HG03460 (cell line): Measurements from ENCODE around the gene RNF167.
A peak's percentile ranks its signal among the peaks of the same experiment; 100 is the strongest.

ENCODE experiments used
- ATAC-seq: cut with Tn5 transposase; IDR thresholded peaks from one replicate; pipeline ENCODE4 v1.9.1; 2021; ENCODE audit not compliant: unreplicated experiment

RNF167 gene

GRCh38 chr17:4937553-4937952 lies 2.5 kb upstream of the RNF167 start:
- ATAC-seq: no peak

DNA sequence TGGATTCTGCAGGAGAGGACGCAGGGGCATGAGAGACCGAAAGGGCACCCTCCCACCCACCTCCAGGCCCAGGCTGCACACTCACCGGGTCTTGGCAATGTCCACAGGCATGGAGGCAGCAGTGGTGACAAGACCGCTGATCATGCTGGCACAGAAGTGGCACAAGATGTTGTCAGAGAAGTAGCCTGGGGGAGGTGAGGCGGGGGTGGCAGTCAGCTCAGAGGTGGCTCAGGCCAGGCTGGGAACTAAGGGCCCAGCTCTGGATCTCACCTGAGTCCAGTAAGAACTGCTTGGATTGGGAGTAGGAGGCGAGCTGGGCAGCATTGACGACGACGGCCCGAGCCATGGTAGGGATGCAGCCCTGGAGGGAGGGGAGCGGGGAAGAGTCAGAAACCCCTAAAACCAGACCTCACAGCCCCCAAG lies 2.0 kb upstream of the RNF167 start:
- no peak for ATAC-seq

- ATAC-seq: no peak
These were observed 1.2 kb upstream of the RNF167 start for GRCh38 chr17:4938688-4939545.

DNA sequence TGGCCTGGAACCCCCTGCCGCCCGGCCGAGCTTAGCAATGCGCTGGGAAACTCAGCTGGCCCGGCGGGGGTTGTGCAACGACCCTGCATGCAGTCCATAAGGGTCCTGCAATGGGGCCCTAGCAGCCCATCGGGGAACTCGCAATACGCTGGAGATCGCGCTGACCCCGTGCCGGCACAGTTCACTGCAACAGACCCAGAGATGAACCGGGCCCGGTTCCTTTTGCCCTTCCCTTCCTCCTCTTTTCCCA lies 597 bp upstream of the RNF167 start:
- ATAC-seq: peak; percentile 17

DNA sequence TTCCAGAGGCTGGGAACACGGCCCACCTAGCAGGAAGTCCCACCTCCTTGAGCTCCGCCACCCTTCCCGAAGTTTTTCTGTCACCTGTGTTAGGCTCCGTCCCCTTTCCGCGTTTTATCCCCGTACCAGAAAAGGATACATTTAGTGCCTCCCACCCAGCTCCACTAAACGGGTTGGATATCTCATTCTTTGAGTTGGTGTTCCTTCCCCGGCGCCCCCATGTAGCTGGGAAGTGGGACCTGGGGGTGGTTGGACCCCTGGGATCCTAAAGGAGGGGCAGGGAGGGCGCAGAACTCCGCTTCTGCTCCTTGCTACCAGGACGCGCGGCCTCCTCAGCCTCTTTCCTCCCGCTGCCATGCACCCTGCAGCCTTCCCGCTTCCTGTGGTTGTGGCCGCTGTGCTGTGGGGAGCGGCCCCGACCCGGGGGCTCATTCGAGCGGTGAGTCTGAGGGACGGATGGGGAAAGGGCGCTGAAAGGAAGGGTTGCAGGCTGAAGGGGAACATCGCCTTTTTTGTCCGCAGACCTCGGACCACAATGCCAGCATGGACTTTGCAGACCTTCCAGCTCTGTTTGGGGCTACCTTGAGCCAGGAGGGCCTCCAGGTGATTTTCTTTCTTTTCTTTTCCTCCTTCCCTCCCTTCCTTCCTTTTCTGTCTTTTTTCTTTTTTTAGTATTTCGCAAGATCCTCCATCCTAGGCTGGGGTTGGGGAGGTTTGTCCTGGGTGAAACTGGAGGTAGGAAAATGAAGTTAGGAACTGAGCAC lies 669 bp downstream of the RNF167 start:
- no peak for ATAC-seq

GRCh38 chr17:4941319-4941610 lies 1.2 kb downstream of the RNF167 start:
- ATAC-seq: no peak

- ATAC-seq: no peak
These were observed 2.9 kb downstream of the RNF167 start for GRCh38 chr17:4942760-4943508.

- no peak for ATAC-seq
These were observed 4.1 kb downstream of the RNF167 start for GRCh38 chr17:4944163-4944553.

DNA sequence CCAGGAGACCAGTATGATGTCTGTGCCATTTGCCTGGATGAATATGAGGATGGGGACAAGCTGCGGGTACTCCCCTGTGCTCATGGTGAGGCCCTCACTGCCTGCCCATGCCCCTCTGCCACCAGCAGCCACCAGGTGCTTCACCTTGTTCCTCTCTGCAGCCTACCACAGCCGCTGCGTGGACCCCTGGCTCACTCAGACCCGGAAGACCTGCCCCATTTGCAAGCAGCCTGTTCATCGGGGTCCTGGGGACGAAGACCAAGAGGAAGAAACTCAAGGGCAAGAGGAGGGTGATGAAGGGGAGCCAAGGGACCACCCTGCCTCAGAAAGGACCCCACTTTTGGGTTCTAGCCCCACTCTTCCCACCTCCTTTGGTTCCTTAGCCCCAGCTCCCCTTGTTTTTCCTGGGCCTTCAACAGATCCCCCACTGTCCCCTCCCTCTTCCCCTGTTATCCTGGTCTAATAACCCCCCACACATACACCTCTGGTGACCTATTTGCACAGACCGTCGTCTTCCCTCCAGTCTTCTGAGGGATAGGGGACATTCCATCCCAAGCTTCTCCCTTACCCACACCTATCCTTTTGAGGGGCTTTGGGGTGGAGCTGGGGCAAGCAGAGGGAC lies 4.6 kb downstream of the RNF167 start:
- ATAC-seq: no peak

DNA sequence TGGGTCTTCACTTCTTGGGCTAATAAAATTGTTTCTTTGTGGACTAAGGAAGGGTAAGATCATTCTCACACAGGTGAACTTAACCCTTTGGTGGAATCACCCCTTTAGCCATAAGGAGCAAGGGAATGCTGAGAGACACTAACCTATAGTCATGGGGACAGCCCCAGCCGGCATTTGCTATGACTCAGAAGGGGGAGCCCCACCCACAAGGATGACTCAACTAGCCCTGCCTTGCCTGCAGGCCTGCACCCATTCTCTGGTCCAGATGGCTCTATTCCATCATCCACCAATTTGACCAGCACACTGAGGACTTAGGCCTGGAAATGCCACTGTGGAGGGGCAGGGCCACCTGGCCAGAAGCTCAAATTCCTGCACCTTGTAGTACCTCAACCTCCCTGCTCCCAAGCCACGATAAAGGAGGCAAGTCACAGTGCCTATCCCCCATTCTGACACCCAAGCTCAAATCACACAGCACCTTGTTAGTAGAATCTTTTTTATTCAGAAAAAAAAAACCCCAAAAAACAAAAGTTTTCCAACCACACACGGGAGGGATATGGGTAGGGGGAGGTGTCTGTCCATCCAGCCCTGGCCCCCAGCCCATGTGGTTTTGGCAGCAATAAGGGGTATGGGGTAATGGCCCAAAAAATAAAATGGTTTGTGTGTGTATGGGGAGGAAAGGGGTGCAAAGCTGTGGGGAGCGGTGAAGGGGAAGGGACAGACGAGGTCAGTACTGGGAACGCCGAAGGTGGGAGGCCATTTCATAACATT lies 5.3 kb downstream of the RNF167 start:
- ATAC-seq: peak; percentile 18

GRCh38 chr17:4945944-4946280 lies 5.8 kb downstream of the RNF167 start:
- ATAC-seq: no peak

- ATAC-seq: no peak
These were observed 6.4 kb downstream of the RNF167 start for GRCh38 chr17:4946312-4946976.

DNA sequence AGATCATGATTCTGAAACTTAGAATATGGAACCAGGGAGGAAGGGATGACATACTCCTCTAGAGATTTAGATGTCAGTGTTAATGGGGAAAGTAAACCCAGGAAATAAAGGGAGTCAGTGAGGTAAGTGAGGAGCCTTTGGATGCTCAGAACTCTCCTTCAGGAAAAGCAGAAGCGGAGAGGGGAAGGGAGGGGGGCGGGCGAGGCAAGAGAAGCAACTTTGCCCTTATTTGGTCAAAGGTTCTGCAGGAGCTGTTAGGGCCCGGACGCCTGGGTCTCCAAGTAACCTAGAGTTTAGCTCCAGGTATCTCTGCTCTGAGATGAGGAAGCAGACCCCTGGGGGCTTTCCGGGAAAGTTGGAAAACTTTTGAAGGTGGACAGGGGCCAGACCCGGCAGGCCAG lies 6.9 kb downstream of the RNF167 start:
- ATAC-seq: no peak

DNA sequence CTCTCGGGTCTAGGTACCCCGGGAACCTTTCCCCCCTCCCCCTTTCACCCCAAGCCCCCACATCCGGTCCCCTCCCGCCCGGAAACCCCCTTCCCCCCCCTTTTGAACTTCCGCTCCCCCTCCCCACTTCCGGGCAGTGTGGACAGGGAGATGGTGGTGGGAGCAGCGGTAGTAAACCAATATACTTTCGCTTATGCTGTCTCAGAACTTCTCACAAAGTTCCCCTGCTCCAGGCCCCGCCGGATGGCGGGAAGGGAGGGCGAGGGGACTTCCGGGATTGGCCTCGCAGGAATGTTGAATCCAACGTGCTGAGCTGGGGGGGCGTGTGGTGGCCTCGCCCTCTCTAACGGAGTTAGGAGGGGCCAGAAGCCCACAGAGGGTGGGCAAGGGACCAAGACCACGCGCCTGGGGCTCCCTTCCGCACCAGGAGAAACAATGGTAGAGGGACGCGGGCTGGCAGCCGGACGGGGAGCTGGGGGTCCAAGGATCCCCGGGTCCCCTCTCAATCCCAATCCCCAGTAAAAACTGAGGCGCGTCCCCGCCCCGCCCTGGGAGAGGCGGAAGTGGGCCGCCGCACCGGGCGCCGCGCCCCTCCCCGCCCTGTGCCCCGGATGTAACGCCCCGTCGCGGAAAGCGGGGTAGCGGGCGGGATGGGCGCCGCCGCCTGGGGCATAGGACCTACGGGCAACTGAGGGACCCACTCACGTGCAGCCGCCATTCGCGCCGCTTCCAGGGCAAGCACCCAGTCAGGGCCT lies 7.5 kb downstream of the RNF167 start:
- ATAC-seq: no peak

DNA sequence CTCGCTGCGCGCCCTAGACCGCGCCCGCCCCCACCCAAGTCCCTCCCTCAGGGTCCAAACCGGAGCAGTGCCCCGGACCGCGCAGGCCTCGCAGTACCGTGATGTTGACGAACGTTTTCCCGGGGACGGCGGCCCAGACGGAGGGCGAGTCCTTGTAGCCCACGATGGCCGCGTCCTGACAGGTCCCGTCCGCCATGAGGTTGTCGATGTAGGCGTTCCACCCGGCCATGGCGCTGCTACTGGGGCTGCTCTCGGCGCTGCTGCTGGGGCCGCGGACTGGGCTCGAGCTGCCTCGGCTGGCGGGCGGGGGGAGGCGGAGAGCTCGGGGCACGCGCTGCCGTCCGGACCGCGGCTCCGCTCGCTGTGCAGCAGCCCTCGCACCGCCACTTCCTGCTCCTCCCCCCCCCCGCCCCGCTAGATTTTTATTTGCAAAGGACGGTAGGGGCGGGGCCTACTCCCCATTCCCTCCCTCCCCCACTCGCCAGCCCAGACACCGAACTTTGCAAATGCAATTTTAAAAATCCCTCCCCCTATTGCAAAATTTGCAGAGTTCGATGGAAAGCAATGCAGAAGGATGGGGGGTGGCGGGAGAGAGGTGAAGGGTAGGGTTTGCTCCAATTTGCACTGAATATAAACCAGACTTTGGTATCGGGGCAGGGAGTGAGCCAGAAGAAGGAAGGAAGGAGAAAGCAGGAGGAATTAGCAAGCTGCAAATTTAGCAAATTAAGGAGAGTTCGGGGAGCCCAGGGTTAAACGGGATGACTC lies 8.3 kb downstream of the RNF167 start, which contains the start of gene PFN1:
TSS of gene PFN1 (minus strand) at position 365 of the 765 bp plus-strand sequence. CDS start at position 229, 136 bp downstream.
- ATAC-seq: peak; percentile 17

GRCh38 chr17:4948931-4949320 lies 8.9 kb downstream of the RNF167 start:
- ATAC-seq: peak; percentile 29

- peak; percentile 28 for ATAC-seq
These were observed 9.4 kb downstream of the RNF167 start for GRCh38 chr17:4949321-4950074.

- peak; percentile 9 for ATAC-seq
These were observed 10.1 kb downstream of the RNF167 start for GRCh38 chr17:4950075-4950745.
